Hepatocyte (in vitro differentiated cells): ENCODE data around the gene KIF23.

ENCODE experiments used
- CTCF ChIP-seq: fragments of 200-600 bp; sonication (generic); IDR thresholded peaks from 2 replicates; pipeline ENCODE4 v1.5.1; 2016; ENCODE audit warnings: antibody characterized with exemption, mild to moderate bottlenecking; ENCODE audit not compliant: poor library complexity
- EZH2 ChIP-seq: fragments of 200-600 bp; sonication (generic); IDR thresholded peaks from 2 replicates; pipeline ENCODE4 v1.6.1; 2016; ENCODE audit warnings: antibody characterized with exemption, mild to moderate bottlenecking, borderline replicate concordance
- EZH2phosphoT487 ChIP-seq: fragments of 200-600 bp; sonication (generic); IDR thresholded peaks from one replicate; pipeline ENCODE4 v1.6.1; 2018; ENCODE audit warnings: antibody characterized with exemption, mild to moderate bottlenecking, low read depth, moderate library complexity; ENCODE audit not compliant: unreplicated experiment, severe bottlenecking

GRCh38 chr15:69465253-69465652 lies 51.1 kb downstream of the KIF23 start:
- TF ChIP-seq CTCF (no peak), EZH2 (no peak), EZH2phosphoT487 (no peak)
